GM21423 (cell line): Measurements from ENCODE around the gene MAP3K14.

Experiments used
- ATAC-seq: cut with Tn5 transposase; IDR thresholded peaks from one replicate; pipeline ENCODE4 v1.9.1; 2021; ENCODE audit warnings: mild to moderate bottlenecking, moderate library complexity; ENCODE audit not compliant: unreplicated experiment

The MAP3K14 gene

DNA sequence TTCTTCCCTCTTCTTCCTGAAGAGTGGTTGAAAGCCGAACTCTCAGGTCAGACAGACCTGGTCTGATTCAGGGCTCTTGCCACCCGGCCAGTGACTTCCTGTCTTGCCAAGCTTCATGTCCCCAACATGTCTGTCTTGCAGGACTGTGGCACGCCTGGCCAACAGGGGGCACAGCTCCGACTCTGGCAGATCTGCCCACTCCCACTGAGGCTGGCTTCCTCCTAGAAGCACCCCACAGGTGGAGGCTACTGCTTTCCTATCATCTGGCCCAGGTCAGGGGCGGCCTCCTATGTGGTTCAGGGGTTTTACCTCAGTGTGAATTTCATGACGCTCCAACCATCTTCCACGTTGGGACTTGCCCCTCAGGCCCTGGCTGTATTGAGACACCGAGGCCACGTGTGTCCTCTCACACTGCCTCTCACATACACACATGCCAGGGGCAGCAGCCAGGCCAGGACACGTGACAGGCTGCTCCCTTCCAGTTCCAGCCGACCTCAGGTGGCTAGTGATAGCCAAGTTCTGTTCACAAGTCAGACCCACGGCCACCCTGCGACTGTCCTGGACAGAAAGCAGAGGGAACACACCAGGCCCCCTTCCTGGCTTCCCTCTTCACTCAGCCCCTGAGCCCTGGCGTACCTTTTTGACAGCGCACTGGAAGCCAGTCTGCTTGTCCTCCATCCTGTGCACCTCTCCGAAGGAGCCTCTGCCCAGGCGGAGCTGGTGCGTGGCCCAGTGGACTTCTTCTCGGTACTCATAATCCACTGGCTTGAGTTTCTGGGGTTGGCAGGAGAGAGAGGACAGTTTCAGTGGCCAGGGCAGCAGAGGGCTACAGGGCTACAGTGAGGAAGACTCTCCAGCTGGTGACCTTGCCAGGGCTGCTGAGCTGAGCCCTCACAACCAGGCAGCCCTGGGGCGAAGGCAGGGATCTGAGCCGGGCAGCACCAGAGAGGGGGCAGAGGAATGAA is 32.4 kb downstream of the MAP3K14 start:
- ATAC-seq = no peak

DNA sequence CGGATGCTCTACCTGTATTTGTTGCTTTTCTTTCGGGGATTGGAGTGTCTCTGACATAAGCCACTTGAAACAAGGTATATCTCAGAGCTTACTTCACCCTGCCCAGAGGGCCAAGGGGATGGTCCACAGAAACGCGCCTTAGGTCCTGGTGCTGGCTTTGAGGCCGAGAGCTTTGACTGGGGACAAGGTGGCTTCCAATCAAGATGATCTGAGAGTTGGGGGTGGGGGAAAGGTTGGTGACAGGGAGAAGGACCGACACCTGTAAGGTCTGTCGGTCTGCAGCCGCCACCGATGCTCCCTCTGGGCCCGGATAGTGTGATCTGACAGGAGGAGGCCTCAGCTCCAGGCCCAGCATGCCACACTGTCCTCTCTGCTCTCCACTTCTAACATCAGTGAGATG is 33.1 kb downstream of the MAP3K14 start:
- ATAC-seq = no peak

DNA sequence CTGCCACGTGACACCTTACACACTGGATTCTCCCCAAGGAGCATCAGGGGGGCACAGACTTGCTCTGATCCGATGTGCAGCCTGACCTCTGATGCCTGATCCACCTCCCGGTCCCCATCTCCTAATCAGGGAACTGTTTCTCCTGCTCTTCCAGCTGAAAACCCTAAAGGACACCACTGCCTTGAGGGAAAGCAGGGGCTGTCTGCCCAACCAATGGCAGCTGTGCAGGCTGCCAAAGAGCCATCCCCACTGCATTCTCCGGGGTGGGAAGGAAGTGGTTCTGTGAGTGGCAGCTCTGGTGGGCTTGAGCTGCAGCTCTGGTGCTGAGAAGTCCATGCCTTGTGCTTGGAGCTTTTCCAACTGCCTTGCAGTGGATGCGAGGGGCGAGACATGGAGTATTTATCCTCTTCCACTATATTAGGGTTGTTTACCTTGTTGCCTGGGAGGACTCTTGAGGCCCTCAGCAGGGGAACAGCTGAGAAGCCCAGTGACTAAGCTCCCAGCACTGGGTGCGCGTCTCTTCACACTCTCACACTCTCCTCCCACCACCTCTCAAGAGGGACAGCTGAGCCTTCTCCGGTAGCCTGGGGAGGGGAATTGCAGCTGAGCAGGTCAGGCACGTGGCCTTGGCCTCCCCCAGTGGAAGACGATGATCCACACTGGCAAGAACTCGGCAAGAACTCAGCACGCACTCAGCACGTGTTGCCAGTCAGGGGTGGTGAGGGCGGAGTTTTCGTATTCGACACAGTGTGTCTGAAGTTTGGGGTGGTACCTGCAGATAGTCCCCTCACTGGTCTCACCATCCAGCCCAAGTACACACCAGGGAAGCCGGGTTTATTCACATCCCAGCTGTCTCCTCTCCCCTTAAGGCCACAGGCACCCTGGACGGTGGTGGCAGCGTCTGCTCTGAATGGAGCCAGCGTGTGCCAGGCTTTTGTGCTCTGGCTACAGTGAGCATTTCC is 33.9 kb downstream of the MAP3K14 start:
- ATAC-seq = no peak

DNA sequence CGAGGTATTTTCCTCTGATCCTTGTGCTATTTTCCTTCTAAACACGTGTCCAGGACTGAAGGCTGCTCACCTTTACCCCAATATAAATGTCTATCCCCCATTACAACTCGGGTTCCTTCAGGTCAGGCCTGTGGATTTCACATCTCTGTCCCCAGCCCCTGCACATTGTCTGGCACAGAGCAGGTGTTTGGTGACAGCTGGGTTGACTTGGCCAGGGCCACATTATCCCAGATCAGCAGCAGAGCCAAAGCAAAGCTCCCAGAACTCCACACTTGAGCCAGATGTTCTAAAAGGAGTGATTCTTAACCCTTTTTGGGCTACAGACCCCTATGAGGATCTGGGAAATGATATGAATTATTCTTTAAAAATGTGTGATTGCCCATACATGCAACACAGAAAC is 36.9 kb downstream of the MAP3K14 start:
- ATAC-seq = no peak

DNA sequence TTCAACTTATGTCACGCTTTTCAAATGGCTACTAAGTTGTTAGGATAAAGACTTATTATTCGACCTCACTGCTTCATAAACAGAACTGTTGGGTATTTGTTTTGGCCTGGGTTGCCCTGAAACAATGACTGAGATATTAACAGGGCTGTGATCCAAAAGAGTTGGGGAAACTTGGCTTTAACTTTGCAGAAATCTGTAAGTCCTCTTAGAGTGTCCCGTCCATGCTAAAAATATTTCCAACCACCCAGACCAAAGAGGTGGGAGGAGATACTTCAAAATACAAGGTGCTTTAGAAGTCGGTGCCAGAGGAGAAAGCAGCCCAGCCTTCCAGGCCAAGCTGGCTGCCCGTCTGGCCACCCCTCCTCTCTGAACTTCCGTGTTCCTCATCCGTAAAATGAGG is 38.8 kb downstream of the MAP3K14 start:
- no peak for ATAC-seq

DNA sequence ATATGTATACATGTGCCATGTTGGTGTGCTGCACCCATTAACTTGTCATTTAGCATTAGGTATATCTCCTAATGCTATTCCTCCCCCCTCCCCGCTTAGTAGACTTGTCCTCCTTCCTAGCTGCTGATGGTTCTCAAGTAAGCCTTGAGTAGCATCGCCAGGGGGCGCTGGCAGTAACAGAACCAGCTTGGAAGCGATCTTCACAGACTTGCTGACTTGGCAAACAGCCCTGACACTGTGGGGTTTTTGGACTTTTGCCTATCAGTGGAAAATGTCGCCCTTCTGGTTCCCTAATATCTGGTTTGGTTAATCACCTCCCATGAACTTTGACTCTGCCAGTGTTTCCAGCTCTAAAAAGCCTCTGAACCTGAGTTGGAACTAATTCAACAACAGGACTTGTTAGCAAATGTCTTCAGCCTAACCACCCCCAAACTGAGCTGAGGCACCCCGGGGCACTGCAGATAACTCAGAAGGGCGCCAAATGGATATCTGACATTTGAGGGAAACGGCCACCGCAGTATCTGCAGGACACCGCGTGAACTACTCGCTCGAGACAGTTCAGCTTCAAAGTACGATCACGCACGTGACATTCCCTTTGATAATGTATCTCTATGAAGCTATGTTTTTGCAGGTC is 39.5 kb downstream of the MAP3K14 start:
- ATAC-seq = no peak

DNA sequence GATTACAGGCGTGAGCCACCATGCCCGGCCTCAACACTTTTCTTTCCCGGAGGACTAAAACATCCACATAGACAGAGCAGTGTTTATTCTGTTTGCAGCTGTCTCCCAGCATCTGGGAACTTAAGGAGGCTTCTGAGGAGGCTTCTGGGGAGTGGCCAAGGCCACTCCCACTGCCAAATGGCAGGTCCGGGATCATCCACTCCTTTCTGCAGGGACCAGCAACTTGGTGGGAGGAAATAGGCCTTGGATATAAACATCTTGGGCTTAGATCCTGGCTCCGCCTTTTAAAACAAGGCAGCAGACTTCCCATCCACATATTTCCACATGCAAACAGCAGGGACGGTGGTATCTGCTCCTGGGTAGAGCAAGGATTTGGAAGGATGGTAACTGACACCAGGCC is 40.8 kb downstream of the MAP3K14 start:
- ATAC-seq = no peak

DNA sequence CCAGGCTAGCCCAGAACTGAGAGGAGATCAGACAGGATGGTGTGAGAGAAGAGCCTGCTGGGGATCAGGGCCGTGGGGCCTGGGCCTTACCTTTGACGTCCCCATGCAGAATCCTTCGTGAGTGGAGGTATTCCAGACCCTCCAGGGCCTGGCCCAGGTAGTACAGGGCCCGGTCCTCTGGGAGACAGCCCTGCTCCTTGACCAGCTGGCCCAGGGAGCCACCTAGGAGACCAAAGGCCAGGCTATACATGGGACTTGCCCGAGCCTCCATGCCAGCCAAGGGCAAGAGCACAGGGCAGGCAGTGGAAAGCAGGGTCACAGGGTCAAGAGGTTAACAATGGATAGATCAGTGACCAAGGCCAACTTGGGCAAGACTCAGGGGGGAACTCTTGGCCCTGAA is 42.8 kb downstream of the MAP3K14 start:
- ATAC-seq = no peak

DNA sequence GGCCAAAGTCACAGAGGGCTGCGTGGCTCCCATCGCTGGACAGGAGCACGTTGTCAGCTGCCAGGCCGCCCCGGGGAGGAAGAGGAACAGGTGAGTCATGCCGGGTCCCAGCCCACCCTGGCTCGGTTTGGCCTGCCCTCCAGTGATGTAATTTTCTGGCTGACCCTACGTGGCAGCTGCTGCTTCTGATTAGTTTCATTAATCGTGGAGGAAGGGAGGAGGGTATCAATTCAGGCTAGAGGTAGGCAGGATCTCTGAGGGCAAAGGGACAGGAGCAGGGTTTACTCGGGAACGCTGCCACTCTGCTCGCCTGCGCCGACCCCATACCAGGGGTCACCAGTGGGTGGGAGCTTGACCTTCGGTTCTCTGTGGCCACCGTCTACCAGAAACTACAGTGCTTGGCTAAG is 43.3 kb downstream of the MAP3K14 start:
- no peak for ATAC-seq

DNA sequence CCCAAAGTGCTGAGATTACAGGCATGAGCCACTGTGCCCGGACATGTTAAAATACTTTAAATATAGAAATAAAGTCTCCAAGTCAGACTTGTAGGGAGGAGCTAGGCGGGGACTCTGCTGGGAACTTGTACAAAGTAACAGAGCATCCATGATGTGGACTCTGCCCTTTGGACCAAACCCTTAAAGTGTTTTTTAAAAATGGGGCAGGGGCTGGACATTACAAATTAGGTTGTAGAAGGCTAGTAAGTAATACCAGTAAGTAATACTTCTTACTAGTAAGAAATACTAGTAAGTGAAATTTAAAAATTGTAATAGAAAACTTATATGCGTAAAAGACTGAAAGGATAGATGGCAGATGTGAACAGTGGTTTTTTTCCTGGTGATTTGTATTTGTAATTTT is 45.2 kb downstream of the MAP3K14 start:
- ATAC-seq = no peak

DNA sequence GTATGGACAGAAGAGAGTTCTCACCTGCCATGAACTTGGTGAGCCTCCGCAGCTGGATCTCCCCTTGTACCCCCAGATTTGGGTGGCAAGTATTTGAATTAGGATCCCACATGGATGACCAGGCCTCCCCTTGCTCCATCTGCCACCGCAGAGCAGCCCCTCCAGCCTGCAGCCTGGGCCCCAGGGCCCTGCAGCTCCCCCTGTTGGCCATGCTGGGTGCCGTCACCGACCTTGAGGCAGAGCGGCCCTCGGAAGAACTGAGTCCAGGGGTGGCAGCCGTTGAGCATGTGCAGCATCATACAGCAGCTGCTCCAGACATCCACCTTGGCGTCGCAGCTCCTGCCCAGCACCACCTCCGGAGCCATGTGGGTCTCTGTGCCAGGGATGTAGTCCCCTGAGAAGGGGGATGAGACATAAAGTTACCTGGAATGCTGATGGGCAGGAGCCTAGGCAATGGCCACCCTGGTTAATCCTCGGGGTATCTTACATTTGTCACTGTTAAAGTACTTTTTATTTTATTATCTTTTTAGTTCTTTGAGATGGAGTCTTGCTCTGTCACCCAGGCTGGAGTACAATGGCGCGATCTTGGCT is 45.9 kb downstream of the MAP3K14 start:
- no peak for ATAC-seq

DNA sequence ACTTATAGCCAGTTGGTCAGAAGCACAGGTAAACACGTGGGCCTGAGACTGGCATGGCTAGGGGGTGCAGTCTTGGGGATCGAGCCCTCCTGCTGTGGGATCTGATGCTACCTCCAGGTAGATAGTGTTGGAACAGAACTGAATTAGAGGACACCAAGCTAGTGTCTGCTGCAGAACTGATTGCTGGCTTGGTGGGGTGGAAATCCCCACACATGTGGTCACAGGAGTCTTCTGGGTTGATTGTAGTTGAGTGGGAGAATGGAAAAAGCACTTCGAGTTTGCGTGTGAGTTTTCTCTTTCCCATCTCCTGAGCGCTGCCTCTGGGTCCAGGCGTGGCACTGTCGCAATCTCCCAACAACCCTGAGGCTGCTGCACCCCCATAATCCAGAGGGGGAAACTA is 46.9 kb downstream of the MAP3K14 start:
- ATAC-seq = no peak

DNA sequence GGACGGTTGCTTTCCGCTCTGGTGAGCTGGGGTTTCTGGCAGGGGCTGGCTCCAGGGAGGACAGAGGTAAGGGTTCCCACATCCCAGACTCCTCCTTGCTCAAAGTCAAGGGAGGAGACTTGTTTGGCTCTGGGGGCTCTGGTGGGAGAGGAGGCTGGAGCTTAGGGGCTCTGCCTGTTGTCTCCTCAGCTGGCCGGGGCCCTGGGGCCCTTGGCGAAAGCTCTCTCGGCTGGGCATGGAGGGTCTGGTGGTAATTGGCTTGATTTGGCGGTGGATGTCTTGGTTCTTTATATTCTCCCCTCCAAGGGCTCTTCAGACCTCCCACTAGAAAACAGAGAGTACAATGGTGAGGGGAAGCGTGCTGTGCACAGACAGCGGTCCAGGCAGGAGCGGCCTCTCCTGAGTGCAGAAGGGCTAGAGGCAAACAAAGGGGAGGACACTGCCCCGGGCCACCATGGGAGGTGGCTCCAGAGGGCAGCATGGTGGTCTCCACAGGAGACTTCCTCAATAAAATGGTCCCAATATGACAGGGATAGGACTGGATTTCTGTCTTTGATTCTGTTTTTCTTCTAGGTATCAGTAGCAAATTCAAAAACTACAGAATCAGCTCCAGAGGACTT is 49.3 kb downstream of the MAP3K14 start:
- ATAC-seq = no peak

DNA sequence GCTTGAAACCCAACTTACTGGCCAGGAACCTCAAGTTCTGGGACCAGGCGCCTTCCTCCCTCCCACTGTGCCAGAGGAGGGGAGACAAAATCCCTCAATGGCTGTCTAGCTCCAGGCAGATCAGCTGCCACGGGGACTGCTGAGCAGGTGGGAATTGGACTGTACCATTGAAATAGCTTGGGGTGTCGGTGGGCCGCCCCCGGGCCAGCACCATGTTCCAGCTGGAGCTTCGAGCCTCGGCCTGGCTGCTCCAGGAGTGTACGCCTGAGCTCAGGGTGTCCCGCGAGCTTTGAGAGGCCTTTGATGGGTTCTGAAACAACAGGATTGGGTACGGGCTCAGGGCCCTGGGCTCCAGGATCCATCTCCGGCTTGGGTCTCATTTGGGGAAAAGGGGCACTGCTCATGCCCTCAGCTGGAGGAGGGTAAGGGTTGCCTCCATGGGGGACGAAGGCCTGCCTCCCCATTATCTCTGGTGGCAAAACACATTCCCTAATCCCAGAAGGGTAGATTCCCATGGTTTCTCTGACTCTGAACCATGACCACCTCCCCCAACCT is 50.4 kb downstream of the MAP3K14 start:
- no peak for ATAC-seq

DNA sequence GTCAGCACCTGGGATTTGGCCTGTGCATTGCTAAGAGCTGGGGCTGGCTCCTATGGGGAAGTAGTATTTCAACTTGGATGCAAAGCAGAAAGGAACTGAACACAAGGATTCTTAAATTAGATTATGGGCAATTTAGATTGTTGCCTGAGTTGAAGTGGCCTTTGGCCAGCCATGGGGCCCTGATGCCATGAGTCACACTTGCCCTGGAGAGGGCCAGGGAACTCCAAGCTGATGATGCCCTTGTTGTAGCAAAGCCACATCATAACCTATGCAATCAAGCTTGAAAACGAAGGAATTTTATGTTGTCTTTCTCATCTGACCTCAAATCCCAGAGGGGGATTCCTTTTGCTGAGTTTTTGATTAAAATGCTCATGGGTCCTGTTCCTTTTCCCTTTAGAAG is 51.0 kb downstream of the MAP3K14 start:
- no peak for ATAC-seq

DNA sequence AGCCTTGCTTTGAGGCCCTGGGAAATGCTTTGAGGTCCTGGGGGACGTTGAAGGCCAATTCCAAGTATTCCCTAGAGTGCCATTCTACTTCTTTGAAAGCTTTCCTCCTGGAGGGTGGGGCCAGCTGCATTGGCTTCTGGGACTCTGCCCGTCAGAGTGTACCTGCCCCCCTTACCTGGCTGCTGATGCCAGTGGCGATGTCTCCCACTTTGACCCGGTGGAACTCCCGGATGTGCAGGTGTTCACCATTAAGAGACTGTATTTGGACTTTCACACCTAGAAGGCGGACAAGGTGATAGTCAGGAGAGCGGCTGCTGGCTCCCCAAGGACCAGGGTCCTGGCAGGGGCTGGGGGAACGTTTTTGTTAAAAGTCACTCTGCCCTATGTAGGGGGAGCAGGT is 51.8 kb downstream of the MAP3K14 start:
- ATAC-seq = no peak

DNA sequence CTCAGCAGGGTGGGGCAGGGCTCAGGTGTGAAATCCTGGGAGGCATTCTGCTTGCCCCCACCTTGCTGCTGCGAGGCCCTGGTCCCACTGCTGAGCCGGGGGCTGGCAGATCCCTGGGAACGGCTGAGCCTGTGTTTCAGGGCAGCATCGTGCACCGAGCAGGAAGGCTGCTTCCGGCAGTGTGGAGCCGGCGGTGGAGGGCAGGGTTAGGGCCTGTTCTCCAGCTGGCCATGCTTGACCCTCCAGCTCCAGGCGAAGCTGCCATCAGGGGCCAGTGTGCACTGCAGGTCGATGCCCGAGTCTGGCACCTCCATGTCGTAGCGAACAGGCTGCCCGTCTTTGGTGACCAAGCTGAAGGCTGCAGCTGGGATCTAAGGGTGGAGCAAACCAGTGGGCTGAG is 52.4 kb downstream of the MAP3K14 start:
- no peak for ATAC-seq

DNA sequence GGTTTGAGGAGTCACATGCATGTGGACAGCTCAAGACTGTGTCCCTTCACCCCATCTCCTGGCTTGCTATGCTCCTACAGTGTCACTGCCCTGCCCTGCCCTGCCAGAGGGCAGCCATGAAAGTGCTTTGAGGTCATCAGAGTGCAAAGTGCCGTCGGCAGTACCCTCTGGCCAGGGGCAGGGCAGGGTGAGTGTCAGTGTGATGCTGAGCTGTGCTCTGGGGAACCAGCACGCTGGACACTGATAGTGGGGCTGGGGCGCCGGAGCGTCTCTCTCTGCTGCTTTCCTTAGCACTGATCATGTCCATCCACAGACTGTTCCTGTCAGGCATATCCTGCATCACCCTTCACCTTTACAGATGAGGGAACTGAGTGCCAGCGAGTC is 53.4 kb downstream of the MAP3K14 start:
- no peak for ATAC-seq

DNA sequence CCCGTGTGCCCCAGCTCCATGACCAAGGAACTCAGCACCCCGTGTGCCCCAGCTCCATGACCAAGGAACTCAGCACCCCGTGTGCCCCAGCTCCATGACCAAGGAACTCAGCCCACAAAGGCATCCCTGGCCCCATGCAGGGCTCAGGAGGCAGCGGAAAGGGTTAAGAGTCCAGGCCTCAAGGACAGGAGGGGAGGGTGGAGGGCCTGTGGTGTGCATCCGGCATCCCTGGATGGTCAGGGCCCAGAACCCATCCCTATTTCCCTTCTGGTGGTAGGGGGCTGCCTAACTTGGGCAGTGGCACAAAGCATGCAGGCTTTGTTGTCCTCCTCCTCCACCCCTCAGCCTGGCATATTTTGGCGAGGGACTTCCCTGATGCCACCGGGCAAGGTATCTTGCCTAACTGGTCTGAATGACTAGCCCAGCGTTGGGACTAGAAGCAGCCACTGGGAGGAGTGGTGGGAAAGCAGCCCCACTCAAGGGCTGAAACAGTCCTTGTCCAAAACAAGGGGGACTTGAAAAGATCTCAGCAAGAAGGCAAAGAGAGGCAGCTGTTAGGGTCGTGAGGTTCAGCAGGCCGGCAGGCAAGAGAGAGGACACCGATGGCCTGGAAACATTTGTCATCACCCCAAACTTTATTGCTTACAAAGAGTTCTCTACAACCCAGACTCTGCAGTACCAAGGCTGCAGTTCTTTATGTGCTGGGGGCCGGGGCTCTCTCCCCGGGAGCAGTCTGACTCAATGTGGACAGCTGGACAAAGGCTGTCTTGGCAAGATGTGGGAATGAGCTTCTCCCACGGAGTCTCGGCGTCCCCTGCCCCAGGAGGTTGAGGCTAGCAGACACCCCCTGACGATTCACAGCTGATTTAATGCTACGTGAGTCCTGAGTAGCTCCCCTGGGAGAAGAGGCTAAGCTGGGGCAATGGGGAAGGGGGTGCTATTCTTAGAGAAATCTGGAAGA is 54.0 kb downstream of the MAP3K14 start:
- ATAC-seq = no peak
